ENCODE results near the gene PARPBP.

DNA sequence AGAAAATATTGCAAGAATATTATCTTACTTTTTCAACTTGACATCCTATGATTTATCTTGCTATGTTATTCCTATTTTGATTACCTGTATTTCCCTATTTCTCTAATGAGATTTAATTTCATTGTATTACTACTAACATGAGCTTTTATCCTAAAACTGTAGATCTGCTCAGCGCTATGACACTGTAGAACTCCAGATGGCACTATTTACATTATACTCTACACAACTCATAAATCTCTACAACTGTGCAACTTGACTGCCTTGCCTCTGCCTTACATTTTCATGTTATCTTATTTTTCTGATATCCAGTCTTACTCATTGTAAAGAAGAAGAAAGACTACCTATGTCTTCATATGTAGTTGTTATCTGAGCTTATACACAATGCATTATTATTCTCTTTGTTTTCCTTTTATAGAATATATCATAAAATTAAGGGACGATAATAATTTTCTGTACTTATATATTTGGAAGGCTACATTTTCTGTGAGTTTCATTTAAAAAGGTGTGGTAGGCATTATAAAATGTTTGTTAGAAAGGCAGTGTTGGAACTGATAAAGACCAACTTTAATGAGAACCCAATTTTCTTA, 24.2 kb upstream of the PARPBP start:
- TF ChIP-seq, protein P1, sequence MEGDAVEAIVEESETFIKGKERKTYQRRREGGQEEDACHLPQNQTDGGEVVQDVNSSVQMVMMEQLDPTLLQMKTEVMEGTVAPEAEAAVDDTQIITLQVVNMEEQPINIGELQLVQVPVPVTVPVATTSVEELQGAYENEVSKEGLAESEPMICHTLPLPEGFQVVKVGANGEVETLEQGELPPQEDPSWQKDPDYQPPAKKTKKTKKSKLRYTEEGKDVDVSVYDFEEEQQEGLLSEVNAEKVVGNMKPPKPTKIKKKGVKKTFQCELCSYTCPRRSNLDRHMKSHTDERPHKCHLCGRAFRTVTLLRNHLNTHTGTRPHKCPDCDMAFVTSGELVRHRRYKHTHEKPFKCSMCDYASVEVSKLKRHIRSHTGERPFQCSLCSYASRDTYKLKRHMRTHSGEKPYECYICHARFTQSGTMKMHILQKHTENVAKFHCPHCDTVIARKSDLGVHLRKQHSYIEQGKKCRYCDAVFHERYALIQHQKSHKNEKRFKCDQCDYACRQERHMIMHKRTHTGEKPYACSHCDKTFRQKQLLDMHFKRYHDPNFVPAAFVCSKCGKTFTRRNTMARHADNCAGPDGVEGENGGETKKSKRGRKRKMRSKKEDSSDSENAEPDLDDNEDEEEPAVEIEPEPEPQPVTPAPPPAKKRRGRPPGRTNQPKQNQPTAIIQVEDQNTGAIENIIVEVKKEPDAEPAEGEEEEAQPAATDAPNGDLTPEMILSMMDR (IDR thresholded peaks at IDR 0.05), result peak; percentile 83
- TF ChIP-seq ZFX (IDR thresholded peaks at IDR 0.05; ENCODE audit: borderline replicate concordance), result no peak

Measured in 22Rv1 (cell line).